Fibroblast of skin of left biceps (primary cell): ENCODE measurements around the gene KCNIP1.

Experiments used
- DNase-seq, 2 experiments: peaks; one replicate each; pipeline ENCODE4 v3.0.0-alpha.2; 2013; ENCODE audit warnings: low read depth in 2 of 2

The KCNIP1 gene

DNA sequence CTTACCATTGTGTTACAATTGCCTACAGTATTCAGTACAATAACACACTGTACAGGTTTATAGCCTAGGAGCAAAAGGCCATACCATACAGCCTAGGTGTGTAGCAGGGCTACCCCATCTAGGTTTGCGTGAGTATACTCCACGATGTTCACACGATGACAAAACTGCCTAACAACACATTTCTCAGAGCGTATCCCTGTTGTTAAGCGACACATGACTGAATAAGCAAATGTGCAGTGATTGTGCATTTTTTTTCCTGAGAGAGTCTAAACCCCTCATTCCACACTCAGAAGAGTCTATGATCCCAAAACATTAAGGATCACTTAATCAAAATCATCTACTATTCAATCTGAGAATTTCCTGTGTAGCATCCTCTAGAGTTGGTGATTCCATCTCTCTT lies 211.3 kb downstream of the KCNIP1 start:
- DNase-seq, result no peak

DNA sequence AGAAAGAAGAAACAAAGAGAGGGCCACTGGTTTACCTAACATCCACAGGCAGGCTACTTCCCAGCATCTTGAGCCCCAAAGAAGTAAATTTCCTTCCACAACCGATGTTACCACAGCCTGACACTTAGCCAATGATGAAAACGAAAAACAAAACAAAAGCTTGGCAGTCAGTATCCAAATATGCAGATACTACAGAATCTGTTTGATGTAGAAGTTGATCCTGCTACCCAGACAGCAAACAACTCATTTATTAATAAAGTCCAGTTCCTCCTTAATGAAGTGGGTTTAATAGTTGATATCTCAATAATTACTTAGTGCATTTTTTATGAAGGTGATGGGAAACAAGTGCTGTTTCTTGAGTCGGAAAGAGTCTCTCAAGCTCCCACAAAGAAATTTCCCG lies 212.6 kb downstream of the KCNIP1 start:
- DNase-seq, result no peak

DNA sequence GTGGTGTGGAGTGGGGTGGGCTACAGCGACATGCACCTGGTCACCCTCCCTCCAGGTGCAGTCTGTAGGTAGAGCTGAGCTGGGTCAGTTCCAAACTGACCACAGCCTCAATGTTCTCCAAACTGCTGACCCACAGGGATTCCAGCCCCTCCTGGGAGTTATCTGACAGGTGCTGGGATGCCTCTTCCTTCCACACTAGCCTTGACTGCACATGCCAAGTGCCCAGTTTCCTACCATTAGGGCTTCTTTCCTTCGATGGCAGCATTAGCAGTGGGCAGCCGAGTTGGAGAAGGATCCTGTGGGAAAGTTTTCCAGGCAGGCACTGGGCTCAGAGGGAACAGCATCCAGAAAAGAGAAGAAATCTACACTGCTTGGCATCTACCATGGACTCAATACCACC lies 215.7 kb downstream of the KCNIP1 start:
- DNase-seq, result no peak

DNA sequence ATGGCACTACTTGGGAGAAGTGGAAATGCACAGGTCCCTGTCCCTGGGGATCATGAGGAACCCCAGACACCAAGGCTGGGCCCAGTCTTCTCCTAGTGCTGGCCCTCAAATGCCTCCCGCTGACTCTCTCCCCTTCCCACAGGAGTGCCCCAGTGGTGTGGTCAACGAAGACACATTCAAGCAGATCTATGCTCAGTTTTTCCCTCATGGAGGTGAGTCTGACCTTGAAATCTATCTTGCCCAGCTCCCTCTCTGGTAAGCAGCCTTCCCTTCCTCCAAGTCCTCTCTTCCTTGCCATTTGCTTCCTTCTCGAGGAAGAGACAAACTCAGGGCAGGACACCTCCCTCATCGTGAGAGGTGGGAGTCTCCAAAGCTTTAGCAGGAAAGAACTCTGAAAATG lies 216.4 kb downstream of the KCNIP1 start:
- DNase-seq, result no peak

DNA sequence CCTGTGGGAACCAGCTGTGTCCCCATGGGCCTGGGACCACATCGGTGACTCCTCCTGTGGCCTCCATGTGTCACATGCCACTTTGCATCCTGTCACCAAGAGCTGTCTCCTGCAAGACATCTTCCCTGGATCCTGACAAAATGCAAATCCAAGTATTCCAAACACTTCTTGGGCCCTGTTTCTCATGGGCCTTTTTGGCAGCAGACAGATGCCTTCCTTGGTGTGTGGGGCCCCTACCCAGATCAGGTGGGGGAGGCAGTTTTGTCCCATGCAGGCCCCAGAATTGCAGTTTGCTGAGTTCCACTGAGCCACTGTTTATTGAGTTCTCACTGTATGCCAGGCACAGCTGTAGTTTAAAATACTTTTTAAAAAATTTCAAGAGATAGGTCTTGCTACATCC lies 217.2 kb downstream of the KCNIP1 start:
- DNase-seq, result no peak

DNA sequence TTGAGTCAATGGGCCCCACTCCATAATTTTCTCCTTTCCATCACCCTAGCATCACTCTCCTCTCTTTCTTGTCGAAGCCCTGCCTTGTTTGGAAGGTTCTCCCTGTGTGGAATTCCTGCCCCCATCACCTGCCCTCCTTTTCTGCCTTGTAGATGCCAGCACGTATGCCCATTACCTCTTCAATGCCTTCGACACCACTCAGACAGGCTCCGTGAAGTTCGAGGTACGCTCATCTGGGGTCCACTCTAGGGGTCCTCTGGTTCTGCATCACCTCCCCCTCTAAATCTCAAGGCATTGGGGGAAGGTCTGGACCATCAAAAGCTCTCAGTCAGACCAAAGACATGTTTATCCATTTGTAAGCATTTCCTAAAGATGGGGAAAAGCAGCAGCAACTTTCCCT lies 217.9 kb downstream of the KCNIP1 start:
- no peak for DNase-seq

DNA sequence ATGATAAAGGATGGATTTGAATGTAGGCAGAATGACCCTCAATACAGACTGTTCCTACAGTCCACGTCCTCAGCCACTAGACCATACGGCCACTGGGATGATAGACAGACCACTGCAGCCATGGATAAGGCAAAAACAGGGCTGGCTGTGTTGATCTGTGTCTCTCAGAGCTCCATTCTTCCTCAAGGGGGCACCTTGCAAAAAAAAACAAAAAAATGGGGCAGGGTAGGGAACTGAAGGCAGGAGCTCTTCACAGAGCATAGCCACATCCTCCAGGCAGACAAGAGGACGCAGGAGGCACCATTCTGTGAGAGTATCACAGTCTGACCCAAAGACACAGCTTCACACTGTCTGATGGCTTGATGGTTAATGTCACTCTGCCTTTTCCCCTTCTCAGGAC lies 218.5 kb downstream of the KCNIP1 start:
- DNase-seq, result no peak

DNA sequence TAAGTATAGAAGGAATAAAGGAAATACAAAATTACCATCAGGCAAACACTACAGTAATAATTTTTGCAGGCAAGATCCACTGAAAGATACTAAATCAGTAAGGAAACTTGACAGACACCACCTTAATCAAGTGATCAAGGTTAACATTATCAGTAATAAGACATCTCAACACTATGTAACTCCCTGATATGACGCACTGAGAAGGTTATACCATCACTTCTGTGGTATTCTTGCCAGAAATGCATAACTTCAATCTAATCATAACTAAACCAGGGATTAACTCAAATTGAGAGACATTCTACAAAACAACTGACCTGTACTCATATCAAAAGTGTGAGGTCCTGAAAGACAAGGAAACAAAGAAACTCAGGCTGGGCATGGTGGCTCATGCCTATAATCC lies 227.2 kb downstream of the KCNIP1 start:
- DNase-seq, result no peak

DNA sequence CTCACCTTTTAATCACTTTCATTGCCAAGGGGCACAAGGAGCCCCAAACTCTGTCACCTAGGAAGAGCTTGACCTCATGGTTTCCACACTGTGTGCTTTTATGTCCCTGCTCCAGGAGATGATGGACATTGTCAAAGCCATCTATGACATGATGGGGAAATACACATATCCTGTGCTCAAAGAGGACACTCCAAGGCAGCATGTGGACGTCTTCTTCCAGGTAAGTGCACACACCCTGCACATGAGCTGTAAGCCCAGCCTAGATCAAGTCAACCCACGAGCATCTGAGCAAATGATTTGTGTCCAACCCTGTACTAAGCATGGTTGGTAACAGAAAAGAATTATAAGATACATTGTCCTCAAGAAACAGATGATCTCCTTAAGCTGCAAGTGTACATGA lies 228.9 kb downstream of the KCNIP1 start:
- no peak for DNase-seq

DNA sequence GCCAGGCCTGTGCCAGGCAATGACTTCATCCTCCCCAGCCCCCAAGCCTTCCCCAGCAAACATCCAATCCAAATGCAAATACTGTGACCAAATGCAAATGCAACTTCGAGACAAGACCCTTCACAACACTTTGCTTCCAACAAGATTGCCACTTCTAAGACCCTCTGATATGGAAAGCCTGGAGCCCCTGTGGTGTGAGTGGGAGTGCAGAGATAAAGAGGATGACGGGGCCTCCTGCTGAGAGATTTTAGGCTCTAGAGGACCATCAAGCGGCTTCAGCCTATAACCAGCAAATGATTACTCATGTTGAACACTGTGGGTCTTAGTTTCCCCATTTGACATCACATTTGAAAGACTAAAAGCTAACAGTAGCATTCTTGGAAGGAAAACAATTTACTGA lies 233.1 kb downstream of the KCNIP1 start:
- DNase-seq, result no peak

DNA sequence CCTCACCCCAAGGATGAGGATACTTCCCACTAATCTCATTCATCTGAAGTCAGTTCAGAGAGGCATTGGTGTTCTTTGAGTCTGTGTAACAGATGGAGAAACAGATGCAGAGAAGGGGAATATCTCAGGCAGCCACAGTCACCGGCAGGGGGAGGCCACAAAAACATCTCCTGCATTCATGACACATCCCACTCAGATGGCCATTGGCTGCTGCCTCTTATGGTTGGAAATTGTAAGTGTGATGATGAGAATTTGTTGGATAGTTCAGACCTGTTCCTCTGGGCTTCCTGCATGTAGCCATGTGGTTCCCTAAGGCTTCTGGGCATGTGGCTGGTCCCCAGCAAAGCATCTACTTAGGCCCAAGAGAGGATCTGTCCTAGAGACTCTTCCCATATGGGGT lies 233.8 kb downstream of the KCNIP1 start:
- DNase-seq, result no peak

DNA sequence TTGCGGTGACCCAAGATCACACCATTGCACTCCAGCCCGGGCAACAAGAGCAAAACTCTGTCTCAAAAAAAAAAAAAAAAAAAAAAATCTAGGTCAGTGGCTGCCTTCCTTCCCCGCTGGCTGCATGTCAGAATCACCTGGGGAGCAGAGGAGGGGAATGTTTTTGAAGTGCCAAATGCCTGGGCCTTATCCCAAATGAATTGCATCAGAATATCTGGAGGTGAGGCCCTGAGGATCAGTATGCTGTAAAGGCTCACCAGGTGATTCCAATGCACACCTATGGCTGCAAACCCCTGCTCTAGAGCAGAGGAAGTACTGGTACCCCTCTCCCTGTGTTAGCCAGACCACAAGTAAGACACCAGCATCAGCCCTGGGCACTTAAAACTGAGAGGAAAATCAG lies 235.0 kb downstream of the KCNIP1 start:
- no peak for DNase-seq

DNA sequence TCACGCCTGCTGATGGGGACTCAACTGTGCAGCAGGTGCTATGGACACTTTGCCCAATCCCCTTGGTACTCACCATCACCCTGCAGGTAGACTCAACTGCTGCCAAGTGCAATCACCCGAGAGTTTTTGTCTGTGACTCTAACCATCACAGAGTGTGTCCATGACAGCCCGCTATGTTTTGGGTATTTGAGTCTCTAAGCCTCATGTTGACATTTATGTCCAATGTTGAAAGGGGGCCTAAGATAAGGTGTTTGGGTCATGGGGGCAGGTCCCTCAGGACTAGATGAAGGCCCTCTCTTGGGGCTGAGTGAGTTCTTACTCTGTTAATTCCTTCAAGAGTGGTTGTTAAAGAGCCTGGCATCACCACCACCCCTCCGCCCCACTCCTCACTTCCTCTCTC lies 235.6 kb downstream of the KCNIP1 start:
- DNase-seq, result no peak

DNA sequence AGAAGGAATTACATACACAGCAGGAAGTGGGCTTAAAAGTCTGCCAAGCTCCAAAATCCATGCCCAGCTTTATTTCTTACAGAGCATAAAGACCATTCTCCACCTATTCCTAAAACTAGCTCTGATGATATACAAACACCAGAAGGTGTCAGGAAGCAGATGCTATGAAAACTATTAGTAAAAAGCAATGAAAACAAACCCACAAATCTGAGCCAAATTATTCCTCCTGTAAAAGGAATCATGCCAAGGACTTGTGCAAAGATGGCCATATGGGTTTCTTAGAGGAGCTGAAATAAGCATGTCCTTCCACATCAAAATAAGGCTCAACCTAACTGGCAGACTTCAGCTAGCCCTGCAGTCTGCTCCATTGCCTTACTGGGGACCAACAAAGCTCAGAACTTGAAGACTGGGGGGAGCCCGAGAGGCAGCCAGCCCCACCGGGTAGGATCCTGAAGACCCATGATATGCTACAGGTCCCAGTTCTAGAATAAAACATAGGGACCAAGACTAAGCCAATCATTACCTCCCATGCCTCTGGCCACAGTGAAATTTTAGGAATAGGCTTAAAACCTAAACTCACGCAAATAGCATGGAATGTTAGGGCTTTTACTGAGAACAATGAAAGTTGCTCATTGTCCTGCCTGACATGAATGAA lies 236.9 kb downstream of the KCNIP1 start:
- no peak for DNase-seq

DNA sequence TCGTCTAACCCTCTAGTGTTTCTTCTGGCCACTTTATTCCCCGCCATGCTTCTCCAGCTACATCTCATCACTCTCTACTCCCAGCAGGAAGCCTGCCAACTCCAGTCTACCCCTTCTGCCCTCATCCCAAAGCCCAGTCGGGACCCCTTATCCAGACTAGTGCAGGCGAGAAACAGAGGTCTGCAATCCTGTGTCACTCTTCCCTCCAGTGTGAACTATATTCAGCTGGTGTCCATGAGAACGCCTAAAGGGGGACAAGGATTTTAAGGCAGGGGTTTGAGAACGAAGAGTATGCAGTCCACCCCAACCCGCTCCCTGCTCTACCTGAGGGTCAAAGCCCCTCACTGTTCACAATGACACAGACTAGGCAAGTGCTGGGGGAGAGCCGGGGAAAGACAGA lies 238.0 kb downstream of the KCNIP1 start:
- no peak for DNase-seq

DNA sequence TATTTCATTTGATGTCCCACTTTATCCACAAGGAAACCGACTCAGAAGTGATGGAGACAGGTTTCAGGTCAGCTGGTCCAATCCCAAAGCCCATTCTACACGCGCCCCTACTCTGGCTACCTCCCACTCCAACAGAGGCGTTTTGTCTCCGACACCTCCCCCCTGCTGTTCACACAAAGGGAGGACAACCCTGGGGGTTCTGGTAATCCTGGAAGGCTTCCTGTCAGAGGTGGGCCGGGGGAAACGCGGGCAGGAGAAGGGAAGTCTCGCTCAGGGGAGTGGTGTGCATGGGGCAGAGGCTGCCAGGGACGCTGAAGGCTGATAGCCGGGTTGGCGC lies 240.0 kb downstream of the KCNIP1 start:
- no peak for DNase-seq

DNA sequence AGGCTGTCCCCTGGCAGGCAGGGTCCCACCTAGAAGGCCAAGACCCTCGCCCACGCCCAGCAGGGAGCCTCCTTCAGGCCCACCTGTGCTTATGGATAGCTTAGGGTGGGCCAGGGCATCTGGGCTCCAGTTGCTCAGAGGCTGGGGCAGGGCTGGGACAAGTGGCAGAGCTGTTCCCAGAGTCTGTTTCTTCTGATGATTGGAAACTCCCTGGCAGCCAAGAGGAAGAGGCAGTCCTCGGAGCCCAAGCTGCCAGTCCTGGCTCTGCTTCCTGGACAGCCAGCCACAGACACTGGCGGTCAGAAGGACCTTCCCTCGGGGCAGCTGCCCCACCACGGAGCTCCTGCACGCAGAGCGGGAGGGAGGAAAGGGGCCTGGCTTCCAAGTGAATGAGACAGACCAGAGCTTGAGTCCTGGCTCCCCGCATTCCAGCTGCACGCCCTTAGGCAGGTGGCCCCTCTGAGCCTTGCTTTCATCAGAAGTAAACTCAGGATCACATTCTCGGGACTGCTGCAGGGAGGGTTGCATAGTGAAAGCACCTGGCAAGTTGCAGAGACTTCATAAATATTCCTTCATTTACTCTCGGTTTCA lies 241.8 kb downstream of the KCNIP1 start:
- no peak for DNase-seq

DNA sequence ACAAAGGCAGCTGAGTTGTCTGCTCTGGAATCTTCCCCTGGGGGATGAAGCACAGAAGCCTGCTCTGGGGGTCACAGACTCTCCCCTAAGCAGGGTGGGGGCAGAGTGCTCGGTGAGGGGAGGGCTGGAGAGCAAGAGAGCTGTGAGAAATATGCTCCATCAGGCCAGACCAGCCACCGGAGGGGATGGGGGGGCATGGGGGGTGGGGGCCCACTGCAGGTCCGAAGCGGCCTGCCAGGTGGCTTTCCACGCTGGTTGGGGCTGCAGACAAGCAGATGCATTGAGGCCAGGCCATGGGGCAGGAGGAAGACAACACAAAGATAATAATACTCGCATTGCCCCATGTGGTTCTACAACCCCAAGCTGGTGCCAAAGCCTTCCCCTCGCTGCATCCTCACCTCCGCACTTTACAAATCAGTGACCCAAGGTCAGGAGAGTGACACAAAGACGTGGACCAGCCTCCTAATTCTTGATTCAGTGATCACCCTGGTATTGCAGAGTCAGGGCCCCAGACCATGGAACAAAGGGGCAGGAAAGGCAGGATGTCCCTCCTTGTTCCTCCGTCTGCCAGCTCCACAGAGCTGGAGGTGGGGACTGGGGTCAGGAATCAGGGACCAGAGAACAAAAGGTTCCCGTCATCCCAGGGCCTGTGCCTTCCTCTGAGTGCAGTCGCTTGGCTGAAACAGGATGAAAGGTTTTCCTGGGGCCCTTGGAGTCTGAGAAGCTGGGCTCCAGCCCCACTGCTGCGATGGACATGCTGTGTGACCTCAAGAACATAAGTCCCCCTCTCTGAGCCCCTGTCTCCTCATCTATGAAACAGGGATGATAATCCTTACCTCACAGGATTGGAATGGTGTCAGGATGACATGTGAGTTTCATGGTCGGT lies 242.5 kb downstream of the KCNIP1 start:
- DNase-seq, result no peak

DNA sequence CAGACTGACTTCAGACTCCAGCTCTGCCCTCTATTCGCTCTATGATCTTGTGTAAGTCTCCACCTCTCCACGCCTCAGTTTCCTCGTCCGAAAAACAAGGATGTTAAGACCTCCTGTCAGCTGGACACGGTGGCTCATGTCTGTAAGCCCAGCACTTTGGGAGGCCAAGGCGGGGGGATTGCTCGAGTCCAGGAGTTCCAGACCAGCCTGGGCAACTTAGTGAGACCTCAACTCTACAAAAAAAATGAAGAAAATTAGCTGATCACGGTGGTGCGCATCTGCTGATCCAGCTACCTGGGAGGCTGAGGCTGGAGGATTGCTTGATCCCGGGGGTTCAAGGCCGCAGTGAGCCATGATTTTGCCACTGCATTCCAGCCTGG lies 243.1 kb downstream of the KCNIP1 start:
- DNase-seq, result no peak

DNA sequence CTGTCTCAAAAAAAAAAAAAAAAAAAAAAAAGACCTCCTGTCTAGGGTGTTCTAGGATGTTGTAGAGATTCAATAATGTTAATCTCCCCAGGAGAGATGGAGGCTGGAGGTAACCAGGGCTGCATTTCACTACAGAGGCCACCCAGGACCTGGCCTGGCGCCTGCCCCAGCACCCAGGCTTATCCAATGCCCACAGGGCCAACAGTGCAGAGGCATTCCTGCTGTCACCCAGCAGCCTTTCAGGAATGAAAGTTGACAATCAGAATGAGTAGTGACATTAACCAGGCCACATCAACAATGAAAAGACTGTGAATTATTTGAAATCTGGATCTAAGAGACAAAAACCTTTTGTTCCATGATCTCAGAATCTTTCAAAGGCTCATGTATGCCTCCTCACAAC lies 243.5 kb downstream of the KCNIP1 start:
- DNase-seq, result no peak

DNA sequence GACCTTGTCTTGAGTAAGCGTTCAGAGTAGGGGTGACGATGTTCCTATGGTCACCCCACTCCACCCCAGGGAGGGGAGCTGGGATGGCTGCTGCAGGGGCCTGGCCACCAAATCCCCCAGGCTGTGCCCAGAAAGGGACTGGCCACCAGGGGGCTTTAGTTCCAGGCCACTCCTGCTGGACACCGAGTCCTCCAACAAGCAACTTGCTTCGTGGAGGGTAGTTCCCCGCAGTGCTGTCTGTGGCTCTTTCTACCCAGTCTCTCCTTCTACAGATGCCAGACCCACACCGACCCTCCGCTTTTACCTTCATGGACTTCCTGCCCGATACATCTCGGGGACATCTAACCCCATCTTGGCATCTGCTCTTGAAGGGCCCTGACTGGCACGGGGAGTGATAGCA lies 244.0 kb downstream of the KCNIP1 start:
- DNase-seq, result no peak

DNA sequence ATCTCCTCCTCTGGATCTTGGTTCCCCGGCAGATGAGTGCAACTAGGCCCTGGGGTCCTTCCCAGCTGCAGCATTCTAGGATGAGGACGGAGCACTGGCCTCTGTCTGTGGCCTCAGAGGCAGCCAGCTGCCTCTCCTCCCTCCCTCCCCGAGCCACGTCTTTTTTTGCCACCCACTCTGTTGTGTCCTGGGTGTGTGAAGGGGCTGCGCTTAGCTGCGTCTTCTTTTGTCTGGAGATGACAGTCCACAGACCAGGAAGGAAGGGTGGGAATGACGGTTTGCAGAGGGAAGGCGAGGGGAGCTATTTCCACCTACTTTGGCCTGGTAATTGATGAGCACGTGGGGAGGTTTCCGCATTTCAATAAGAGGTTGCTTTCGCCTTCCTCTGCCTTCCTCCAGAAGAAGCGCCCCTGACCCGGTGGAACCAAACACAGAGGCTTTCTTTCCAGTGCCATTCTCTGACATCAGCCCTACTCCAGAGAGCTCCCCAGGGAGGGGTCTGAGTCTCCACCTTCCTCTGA lies 245.2 kb downstream of the KCNIP1 start:
- no peak for DNase-seq

DNA sequence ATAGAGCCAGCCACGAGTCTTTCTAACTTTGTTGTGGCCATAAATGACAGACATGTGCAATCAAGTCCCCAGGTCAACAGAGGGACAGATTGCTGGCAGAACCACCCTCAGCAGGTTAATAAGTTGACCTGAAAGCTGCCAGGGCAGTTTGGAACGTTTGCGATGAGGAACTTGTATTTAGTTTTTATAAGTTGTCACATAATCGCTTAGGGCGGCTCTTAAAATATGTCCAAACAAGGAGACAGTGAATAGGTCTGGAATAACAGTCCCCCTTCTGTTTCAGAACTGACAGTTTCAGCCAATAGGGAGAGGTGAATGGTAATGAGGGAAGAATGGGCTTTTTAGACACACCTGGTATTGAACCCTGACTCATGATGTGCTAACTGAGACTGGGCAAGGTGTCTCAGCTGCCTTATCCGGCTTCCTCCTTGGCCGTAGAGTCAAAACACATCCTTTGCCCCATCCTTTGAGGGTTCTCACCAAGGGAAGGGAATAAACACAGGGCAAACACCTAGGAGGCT lies 246.2 kb downstream of the KCNIP1 start:
- no peak for DNase-seq
